Left forelimb (tissue), 1 donor: ENCODE measurements around the gene OAS2.
"Not testable (repeated sequence)": the region's sequence is repeated elsewhere in the genome, so short reads cannot be mapped to it uniquely, and the experiment has no call there.

Source experiments
- DNase-seq: peaks from one replicate; pipeline ENCODE4 v3.0.0-alpha.2; 2018; ENCODE audit warnings: low spot score

The OAS2 gene

DNA sequence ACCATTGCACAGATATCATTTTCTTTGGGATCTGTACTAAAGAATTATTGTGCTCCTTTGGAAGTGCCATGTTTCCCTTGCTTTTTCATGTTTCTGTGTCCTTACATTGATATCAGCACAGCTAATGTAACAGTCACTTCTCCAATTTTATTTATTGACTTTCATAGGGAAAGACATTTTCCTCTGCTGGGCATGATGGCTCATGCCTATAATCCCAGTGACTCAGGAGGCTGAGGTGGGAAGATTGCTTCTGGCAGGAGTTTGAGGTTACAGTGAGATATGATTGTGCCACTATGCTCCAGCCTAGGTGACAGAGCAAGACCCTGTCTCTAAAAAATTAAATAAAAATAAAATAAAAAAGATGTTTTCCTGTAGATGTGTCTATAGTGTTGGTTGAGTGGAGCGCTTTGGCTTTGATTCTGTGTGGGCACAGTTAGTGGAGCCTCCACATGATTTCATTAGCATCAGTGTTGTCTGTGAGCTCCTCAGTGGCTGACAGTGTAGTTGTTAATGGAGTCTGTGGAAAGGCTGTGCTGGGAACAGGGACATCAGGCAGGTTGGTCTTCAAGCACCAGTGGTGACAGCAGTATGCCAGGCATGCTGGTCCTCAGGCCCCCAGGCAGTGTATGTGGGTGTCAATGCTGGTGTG lies 7.4 kb downstream of the OAS2 start:
- no peak for DNase-seq

DNA sequence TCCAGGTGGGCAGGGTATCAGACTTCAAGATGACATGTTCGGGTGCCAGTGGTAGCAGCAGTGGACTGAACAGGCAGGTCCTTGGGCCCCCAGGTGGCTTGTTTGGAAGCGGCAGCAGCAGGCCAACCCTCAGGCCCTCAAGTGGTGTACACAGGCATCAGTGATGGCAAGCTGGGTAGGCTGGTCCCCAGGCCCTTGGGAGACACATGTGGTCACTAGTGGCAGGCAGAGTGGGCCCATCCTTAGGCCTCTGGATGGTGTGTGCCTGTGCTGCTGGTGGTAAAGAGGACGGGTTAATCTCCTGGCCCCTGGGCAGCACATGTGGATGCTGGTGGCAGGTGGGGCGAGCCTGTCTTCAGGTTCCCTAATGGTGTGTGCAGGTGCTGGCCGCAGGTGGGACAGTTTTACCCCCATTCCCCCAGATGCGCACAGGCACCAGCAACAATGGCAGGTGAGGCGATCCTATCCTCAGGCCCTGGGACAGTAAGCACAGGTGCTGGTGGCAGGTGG lies 8.0 kb downstream of the OAS2 start:
- no peak for DNase-seq

DNA sequence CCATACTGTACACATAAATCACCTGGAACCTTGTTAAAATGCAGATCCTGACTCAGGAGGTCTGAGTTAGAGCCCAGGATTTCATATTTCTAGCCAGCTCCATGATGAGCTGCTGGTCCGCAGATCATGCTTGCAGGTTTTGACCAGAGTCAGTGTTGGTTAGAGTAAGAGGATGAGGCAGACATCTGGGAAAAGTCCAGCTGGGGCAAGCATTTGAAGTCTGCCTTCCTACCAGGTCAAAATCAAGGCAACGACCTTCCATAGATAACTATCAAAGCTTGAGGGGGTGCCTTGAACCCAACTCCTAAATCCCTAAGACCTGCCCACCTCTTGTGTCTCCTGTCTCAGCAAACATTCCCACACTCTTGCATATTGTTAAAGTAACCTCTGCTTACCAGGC lies 9.2 kb downstream of the OAS2 start:
- no peak for DNase-seq

DNA sequence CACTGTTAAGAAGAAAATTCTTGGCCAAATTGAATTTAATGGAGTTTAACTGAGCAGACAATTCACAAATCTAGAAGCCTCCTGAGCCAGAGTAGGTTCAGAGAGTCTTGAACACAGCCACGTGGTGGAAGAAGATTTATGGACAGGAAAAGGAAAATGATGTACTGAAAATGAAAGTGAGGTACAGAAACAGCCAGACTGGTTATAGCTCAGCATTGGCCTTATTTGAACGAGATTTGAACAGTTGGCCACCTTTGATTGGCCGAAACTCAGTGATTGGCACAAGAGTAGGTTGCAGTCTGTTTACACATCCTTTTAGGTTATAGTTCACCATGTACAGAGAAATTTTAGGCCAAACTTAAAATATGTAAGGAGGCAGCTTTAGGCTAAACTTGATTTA lies 9.9 kb downstream of the OAS2 start:
- no peak for DNase-seq

DNA sequence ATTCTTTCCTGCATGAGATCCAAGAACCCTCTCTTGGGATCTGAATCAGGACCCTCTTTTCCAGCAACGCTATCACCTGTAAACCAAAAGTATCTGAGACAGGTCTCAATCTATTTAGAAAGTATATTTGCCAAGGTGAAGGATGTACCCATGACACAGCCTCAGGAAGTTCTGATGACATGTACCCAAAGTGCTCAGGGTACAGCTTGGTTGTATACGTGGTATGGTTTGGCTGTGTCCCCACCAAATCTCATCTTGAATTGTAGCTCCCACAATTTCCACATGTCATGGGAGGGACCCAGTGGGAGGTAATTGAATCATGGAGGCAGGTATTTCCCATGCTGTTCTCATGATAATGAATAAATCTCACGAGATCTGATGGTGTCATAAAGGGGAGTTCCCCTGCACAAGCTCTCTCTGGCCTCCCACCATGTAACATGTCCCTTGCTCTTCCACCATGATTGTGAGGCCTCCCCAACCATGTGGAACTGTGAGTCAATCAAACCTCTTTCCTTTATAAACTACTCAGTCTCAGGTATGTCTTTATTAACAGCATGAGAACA lies 10.6 kb downstream of the OAS2 start:
- not testable (repeated sequence) for DNase-seq

DNA sequence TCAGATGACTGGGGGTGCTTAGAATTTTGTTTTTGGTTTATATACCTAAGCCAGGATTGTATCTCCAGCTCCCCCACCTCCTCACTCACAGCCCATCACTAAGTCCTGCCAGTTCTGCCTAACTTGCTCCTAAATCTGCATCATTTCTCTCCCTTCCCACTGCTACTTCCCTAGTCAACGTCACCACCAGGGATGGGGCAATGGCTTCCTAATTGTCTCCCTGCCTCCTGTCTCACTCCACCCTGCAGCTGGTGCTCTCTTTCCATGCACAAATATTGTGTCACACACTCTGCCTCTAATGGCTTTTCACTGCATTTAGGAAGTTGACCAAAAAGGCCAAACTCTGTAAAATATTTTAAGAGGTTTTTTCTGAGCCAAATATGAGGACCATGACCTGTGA lies 11.5 kb downstream of the OAS2 start:
- DNase-seq = no peak

DNA sequence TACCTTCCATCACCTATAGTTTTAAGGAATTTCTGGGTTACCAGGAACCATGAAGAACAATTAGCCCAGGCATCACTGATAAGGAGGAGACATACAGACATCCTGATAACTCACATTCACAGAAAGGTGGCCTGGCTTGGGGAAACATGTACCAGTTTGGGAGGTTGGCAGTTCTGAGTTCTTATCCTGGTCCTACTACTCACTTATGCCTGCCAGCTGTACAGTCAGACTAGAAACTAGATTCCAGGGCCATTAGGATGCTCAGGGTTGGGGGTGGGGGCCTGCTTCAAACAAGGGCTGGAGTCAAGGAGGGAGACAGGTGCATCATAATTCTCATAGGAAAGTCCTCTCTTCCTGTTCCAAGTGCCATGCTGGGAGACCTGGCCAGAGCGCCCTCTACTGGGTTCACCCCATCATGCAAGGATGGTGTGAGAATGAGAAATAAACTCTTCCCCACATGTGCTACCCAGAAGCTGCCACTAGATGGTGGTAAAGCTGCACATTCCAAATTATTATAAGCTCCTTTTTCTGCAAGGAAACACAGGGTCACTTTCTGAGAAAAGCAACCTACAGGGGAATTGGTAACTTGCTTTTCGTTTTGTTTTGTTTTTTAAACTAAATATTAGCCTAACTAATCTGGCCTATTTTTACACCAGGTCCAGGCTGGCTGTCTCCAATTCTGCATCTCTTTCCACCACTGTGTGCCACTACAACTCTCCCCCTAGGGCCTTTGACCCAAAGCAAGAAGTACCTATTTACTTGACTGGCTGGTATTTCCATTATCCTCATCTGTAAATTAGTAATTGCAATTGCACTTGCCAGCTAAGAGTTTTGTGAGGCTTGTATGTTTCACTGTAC lies 14.5 kb downstream of the OAS2 start:
- DNase-seq = no peak

DNA sequence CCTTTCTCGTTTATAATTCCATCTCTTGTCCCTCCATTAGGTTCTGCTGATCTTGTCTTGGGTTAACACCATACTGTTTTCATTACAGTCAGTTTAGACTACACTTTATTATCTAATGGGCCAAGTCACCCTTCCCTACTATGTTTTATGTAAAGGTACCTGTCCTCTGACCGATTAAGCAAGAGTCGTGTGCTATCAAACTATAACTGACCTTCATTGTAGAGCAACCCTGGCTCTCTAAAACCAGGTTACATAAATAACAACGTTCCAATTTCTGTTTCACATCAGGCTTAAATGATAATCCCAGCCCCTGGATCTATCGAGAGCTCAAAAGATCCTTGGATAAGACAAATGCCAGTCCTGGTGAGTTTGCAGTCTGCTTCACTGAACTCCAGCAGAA lies 16.7 kb downstream of the OAS2 start:
- no peak for DNase-seq

DNA sequence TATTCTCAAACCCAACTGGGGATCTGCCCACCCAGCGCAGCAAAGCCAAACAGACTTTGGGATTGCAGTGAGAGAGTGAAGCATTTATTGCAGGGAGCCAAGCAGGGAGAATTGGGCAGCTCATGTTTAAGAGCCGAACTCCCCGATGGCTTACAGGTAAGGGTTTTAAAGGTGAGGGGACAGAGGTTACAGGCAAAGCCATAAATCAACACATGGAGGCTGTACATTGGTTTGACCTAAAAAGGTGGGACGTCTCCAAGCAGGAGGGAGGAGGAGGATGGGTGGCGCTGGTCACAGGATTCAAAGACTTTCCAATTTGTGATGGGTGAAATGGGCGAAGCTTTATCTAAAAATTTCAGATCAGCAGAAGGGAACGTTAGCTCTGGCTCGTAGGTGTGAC lies 18.2 kb downstream of the OAS2 start:
- DNase-seq = no peak

DNA sequence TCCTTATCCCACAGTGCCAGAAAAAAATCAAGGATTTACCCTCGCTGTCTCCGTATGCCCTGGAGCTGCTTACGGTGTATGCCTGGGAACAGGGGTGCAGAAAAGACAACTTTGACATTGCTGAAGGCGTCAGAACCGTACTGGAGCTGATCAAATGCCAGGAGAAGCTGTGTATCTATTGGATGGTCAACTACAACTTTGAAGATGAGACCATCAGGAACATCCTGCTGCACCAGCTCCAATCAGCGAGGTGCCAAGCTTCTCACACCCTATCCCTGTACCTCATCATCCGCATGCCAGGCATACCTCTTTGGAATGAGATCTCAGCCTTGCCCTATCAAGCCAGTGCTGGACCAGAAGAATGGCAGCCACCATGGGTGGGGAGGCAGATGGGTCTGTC lies 19.2 kb downstream of the OAS2 start:
- no peak for DNase-seq

DNA sequence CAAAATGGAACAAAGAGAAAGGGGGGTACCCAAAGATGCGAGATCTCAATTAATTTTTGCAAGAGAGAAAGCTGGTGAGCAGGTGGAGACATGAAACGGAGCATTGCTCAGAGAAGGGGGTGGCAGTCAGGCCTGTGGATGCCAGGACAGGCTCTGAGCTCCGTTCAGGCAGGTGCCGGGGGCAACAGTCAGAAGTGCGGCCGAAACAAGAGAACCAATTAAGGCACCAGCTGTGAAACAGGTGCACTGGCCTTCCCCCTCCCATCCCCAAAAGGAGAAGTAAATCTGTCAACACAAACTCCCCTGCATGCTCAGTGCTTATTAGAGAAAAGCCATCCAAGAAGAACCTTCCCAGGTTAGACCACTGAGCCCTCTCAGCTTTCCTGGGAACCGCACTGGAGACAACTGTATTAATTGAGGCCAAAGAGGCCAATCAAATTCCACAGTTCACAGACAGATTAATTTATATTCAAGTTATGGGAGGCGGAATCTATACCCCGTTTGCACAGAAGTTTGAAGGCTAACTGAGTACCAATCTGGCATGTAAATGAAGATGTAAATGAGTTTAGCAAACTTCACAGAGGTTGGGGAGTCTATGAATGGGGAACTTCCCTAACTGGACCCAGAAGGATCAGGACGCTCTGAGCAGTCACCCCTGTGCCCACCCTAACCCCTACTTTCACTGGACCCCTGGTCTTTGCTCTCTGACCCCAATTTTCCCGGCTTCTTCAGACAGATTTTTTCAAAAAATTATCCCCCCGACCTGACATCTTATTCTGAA lies 20.9 kb downstream of the OAS2 start:
- DNase-seq = no peak

DNA sequence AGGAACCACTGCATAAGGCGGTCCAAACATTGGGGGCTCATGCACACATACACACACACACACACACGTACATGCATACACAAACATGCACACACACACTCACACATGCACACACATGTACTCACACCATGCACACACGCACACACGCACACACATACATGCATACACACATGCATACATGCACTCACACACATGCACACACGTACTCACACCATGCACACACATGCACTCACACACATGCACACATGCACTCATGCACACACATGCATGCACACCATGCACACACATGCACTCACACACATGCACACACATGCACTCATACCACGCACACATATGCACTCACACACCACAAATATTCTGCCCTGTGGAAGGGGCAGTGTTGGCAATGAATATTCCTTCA lies 22.1 kb downstream of the OAS2 start:
- no peak for DNase-seq

DNA sequence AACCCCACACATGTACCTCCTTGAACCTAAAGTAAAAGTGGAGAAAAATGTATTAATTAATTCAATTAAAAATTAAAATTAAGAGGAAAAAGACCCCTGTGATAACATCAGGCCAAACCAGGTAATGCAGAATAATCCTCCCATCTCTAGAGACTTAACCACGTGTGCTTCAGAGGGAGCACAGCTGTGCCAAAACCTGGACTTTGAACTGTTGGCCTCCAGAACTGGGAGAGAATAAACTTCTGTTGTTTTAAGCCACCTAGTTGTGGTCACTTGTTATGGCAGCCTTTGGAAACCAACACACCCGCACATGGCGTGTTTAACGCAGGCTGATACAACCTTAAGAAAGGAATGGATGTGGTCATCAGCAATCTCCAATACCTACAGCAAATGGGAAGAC lies 23.8 kb downstream of the OAS2 start:
- DNase-seq = no peak

DNA sequence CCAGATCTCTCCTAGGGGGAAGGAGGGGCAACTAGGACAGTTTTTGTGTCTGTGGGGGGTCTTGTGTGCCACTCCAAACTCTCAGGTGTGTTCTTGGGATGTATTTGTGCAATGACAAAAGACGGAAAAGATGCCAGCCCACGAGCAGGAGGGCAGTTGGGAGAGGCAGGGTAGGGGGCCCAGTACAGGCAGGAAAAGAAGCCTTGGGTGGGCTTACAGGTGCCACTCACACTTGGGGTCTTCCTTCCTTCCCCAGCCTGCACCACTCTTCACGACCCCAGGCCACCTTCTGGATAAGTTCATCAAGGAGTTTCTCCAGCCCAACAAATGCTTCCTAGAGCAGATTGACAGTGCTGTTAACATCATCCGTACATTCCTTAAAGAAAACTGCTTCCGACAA lies 24.4 kb downstream of the OAS2 start:
- no peak for DNase-seq

DNA sequence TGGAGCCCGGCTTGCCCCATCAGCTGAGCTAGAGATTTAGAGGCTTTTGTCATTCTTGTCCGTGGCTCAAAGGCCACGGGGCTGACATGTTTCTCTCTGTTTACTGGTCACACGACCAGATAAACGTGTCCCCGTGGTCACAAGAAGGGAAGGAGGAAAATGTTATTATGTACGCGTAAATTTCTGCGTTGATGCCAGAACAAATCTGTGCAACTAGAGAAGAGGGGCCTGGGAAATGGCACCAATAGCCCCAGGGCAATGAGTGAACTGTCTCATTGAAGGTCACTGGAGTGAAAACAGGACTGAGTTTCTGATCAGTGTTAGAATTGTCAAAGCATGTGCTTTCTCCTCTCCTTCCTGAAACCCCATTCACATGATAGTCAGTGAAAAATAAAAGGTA lies 25.3 kb downstream of the OAS2 start:
- DNase-seq = no peak

DNA sequence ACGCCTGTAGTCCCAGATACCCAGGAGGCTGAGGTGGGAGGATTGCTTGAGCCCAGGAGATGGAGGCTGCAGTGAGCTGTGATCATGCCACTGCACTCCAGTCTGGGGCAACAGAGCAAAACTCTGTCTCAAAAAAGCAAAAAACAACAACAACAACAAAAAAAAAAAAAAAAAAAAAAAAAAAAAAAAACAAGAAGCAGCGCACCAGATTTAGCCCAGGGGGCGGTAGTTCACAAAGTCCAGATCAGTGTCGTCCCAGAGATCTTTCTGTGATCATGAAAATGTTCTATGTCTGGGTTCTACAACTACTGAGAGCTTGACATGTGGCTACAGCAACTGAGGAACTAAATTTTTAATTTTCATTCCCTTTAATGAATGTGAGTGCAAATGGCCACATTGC lies 27.4 kb downstream of the OAS2 start:
- DNase-seq = no peak

DNA sequence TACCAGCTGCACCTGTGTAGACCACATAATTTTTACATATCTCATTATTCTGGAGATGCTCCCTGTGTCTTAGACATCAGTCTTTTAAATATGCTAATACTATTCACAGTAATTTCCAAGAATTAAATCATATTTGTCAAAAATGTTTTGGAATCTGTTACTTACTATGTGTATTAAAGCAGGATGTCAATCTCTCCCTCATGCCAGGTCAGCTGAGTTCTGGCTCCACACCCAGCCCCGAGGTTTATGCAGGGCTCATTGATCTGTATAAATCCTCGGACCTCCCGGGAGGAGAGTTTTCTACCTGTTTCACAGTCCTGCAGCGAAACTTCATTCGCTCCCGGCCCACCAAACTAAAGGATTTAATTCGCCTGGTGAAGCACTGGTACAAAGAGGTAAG lies 27.9 kb downstream of the OAS2 start:
- no peak for DNase-seq

DNA sequence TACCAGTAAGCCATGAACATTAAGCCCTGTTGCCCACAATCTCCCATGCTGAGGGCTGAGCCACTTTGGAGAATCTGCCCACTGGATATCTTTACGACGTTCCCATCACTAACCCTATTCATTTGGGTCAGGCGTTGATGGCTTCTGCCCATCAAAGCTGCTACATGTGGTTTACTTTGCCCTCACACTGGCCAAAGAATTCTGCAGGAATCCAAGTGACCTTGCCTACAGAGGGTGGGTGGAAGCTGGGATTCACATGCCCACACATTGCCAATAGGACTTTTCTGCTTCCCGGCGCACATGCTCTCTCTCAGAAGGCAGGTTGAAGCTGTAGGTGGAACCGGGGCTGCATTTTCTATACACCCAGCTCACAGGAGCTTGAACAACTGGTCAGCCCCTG lies 28.3 kb downstream of the OAS2 start:
- no peak for DNase-seq

DNA sequence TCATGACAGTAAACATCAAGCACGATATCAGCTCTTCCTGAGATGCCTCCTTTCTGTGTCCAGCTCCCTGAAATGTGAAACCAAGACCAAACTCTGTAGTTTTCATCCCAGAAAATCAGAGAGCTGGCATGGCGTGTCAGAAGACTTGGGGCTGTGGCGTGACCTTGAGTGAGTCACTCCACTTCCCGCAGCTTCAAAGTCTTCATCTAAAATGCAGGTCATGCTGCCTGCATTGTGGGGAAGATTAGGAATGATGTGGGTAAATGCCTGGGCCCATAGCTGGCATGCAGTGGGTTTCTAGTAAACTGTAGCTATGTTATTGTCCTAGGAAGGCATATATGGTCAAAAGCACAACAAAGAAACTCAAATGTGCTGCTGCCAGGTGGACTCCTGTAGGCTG lies 28.8 kb downstream of the OAS2 start:
- no peak for DNase-seq

DNA sequence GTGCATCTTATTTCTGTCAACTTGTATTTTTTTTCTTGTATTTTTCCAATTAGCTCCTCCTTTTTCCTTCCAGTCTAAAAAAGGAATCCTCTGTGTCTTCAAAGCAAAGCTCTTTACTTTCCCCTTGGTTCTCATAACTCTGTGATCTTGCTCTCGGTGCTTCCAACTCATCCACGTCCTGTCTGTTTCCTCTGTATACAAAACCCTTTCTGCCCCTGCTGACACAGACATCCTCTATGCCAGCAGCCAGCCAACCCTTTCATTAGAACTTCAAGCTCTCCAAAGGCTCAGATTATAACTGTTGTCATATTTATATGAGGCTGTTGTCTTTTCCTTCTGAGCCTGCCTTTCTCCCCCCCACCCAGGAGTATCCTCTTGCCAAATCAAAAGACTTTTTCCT lies 32.4 kb downstream of the OAS2 start:
- no peak for DNase-seq

DNA sequence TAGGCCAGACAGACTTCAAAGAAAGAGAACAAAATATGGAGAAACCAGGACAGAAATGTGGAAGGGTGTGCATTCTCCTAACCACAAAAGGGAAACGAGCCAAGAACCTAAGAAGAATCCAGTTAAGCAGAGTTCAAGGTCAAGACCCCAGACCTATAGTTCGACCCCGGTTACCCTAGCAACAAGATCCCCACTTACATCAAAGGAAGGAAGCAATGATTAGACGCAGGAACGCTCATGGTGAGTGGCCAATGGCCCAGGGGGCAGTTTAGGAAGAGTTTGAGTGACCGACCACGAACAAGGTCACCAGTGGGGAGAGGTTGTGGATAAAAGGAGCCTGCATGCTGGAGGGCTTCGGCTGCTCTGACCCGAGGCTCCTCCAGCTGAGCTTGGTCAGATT lies 36.2 kb downstream of the OAS2 start:
- no peak for DNase-seq

DNA sequence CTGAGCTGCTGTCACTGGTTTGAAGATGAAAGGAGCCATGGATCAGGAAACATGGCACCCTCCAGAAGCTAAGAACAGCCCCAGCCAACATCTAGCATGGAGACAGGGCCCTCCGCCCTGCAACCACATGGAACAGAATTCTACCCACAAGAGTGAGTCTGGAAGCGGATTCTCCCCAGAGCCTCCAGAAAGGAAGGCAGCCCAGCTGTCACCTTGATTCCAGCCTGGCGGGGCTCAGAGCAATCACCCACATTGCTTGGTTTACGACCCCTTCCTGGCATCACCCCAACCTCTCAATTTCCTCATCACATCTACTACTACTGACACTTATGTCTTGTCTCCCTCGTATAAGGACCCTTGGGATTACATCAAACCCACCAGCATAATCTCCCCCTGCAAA lies 38.5 kb downstream of the OAS2 start:
- DNase-seq = no peak

DNA sequence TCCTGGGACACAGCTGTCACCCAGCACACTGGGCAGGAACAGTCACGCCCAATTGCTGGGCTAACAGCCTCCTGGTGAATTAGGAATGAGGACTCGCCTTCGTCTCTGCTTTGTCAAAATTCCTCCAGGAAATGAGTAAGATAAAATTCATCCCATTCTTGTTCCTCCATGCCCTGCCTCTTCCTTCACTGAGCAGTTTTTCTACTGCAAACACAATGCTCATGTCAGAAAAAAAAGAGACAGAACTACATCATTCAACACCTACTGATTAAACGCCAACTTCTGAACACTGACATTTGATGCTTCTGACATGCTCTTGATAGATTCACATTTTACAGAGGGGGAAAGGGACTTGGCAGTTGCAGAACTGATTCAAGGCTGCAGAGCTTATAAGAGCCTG lies 40.7 kb downstream of the OAS2 start:
- DNase-seq = no peak
